Middle frontal gyrus (tissue), 1 donor: ENCODE results near the gene ZNF831.

Source experiments
- DNase-seq: peaks from one replicate; pipeline ENCODE4 v3.0.0-alpha.2; 2015; ENCODE audit warnings: low spot score; ENCODE audit errors: extremely low spot score

ZNF831 gene

DNA sequence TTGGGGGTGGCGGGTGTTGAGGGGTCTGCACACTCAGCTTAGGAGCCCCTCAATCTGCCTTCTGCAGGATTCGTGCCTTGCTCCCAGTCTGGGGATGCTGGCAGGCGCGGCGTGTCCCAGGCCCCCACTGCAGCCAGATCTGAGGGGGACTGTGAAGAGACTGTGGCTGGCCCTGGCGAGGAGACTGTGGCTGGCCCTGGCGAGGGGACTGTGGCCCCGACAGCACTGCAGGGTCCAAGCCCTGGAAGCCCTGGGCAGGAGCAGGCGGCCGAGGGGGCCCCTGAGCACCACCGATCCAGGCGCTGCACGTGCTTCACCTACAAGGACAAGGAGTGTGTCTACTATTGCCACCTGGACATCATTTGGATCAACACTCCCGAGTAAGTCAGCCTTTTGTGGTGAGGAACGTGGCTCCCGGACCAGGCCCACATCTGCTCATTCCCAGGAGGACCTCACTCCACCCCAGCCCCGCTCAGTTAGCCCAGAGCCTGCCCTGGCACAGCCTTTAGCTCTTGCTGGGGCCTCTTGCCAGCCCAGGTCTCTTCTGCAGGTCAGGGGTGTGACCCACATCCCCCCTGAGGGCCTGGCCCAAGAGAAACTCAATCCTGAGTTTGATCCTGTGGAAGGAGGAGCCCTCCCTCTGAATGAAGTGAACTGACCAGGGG is 137.9 kb downstream of the ZNF831 start:
- DNase-seq, result no peak

DNA sequence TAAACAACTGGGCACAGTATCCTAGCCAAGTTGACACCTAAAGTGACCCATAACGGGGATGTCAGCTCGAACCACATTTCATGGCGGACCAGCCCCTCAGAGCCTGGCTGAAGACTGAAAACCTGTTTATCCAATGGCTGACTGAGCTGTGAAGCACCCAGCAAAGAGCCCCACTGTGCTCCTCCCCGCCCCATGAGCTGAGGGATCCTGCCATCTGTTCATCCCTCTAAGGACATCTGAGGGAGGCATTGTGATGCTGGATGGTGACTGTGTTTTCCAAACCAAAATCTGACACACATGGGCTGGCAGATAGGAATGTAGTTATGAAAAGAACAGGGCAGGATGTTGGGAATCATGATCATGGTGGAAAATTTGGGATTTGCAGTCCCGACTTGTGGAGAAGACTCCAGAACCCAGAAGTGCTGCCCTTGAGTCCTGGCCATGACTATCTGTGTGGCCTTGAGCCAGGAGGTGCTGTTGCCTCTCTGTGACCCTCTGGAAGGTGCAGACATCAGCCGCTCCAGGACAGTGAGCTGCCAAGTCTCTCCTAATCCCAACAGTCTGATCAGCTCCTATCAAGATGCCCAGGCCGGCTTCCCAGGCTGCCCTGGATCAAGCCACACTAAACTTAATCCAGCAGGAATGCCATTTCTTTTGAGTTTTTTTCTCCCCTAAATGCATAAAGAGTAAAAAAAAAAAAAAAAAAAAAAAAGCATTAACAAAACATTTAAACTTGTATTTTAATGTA is 142.5 kb downstream of the ZNF831 start:
- no peak for DNase-seq

DNA sequence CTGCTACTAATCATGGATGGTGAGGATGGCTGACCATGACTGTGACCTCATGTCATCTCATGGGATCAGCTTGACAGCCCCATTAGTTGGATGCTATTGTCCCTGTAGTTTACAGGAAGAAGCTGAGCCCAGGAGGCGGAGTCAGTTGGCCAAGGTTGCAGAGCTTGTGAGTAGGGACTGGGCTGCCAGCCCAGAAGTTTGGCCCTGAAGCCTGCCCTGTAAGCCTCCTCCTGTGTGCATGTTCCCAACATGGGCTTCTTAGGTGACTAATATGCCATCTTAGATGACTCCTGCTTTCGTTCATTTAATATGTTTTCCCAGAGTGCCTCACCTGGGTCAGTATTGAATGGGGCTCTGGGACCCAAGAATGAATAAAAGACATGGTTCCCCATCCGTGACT is 143.6 kb downstream of the ZNF831 start:
- DNase-seq, result no peak
